NK-92 (cell line): ENCODE data around the gene PLOD3.

Experiments
- DNase-seq: peaks from one replicate; lab custom pipeline; 2025; ENCODE audit not compliant: unreplicated experiment; lab: John Stamatoyannopoulos, UW

Gene PLOD3

GRCh38 chr7:101186194-101186593, 31.2 kb downstream of the PLOD3 start:
- DNase-seq = no peak

GRCh38 chr7:101185258-101185839, 32.0 kb downstream of the PLOD3 start:
- DNase-seq = no peak

- no peak for DNase-seq
Observed at GRCh38 chr7:101180130-101180755, 37.1 kb downstream of the PLOD3 start, which contains the start of gene NAT16. TSS of gene NAT16 (minus strand) at chr7:101180293. CDS start at chr7:101174807, 5,486 bp downstream.

DNA sequence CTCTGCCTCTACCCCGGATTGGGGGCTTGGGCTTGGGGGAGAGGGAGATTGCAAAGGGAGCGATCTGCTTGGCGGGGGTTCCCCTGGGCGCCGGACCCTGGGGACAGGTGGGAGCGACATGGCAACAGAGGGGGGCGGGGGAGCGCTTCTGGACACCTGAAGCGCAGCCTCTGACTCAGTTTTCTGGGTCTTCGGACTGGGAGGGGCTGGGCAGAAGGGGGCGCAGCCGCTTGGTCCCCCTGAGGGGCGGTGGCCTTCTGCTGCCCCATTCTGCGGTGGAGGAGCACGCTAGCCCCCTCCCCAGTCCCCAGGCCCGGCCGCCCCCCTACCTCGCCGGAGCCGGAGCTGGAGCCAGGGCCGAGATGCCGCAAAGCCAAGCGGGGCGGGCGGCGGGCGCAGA, 37.7 kb downstream of the PLOD3 start:
- DNase-seq = no peak

DNA sequence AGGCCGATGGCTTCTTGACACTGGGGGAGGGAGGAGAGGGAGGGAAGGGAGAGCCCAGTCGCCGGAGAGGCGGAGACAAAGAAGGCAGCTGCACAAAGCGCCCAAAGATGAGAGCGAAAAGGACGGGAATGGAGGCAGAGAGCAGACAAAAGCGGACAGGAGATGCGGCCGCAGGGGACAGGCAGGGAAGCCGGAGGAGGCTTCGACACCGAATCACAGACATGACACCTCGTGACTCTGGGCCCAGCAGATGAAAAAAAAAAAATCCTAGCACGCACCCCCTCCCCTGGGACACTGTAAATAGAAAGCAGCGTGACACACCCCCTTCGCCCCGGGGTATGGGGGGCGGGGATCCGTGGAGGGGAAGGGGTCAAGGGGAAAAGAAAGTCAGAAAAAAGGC, 38.3 kb downstream of the PLOD3 start:
- DNase-seq = no peak

- DNase-seq = no peak
Observed at GRCh38 chr7:101177644-101178043, 39.7 kb downstream of the PLOD3 start.

GRCh38 chr7:101175664-101176063, 41.7 kb downstream of the PLOD3 start:
- no peak for DNase-seq

- DNase-seq = no peak
Observed at GRCh38 chr7:101174322-101174854, 43.0 kb downstream of the PLOD3 start.

DNA sequence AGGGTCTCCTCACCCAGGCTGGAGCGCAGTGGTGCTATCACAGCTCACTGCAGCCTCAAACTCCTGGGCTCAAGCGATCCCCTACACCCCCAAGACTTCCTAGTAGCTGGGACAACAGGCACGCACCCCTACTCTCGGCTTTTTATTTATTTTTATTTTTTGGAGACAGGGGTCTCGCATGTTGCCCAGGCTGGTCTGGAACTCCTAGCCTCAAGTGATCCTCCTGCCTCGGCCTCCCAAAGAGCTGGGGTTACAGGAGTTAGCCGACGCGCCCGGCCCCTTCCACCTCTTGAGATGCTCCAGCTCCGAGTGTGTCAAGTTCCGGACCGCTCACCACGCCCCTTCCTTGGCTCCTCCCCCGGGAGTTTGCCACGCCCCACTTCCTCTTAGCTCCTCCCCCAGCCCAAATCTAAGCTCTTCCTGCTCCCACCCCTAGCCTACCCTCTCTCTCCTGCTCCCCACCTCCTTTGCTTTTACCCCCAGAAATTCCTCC, 43.6 kb downstream of the PLOD3 start:
- DNase-seq = no peak

- DNase-seq = no peak
Observed at GRCh38 chr7:101172854-101173751, 44.3 kb downstream of the PLOD3 start.

DNA sequence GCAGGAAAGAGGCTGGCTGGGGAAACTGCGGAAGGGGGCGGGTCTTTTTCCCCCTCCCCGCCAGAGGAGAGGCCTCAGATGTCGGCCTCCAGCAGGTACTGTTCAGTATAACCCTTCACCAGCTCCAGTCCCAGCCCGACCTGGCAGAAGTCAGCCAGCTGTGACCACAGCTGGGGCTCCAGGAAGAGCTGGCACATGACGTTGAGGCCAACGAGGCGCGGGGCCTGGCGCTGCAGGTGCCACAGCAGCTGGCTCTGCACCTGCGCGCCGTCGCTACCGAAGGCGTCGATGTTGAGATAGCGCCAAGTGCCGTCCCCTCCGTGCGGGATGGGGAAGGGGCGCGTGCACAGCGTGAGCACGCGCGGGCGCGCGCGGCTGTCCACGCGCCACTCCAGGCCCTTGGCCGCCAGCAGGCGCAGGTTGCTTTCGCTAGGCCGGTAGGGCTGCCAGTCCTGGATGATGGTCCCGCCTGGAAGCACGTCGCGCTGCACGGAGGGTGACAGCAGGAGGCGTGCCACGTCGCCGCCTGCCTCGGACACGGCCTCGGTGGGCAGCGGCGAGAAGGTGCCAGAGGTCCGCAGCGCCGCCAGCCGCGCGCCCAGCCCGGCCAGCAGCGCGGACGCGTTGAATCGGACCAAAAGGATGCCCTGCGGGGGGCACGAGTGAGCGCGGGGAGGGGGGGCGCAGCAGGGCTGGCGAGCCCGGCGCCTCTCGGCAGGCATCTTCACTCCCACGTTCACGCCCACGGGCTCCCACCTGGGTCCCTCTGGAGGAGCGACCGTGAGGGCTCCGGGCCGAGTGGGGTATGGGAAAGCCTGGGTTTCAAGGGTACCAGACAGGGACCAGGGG, 45.2 kb downstream of the PLOD3 start:
- no peak for DNase-seq

DNA sequence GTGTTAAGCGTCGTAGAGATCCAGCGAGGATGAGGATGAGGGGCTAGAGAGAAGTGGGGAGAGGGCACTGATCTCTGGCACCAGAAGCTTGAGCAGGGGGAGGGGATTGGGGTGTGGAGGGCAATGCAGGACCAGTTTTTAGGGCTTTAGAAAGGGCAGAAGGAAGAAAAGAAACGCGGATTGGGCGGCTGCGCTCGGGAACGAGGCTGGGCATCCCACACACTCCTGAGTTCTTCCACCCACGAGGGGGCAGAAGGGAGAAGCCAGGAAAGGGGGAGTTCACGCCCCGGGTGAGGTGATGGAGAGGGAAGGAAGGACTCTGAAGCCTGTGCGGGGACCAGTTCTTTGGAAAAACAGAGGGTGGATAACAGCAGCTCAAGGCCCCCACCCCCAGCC, 45.9 kb downstream of the PLOD3 start:
- no peak for DNase-seq

DNA sequence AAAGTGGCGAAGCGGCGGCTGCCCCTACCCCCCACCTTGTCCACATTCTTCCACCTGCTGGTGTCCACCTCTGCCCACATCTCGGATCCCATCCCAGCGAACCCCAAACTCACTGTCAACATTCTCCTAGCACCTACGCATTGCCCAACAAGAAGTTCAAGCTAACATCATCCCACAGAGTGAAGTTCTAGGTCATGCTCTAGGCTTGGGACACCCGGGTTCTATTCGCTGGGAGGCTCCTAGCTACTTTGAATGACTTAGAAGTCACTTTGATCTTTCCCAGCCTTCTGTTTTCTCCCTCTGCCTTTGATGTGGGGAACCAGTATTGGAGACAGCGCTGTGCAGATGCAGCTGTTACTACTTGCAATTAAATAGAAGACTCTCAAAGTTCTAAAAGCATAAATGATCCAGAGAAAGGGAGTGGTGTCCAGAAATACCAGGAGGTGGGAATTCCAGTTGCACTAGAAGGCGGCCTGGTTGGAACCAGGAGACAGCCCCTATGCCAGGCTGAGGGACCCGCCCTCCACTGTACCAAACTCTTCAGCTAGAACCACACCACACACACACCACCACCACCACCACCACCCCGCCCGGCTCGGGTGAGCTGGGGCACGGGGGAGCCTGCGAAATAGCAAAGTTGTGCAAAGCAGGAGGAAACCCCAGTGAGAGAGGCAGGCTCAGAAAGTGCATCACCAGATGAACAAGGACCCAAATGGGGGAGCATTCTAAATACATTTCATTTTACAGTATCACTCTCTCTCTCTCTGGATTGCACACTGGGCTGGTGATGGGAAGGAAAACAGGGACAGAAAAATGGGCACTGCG, 46.6 kb downstream of the PLOD3 start:
- no peak for DNase-seq

DNA sequence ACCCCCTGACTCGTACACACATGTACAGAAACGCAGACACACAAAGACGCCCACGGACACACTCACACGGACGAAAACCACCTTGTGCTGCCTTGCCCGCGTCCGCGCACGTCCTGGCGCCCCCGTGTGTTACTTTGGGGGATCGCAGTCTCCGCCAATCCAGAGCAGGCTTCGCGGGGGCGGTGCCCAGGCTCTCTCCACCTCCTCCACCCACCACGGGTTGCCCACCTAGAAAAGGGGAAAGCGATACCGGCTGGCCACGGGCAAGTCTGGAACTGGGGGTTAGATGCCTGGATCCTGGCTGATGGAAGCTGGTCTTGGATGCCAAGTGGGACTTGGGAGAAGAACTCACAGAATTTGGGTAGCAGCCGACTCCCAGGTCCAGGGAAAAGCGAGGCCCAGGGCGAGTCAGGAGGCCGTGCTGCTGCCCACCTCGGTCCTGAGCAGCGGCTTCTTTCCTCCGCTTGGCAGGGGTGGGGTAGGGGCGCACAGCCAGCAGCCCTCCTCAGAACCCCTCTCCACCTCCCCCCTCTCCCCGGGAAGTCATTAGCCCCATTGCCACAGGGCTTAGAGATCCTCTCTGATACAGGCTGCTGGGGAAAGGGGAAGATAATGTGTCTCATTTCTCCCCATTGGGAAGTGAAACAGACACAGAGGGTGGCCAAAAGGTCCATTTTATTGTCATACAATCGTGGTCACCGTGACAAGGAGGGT, 47.4 kb downstream of the PLOD3 start:
- no peak for DNase-seq

- no peak for DNase-seq
Observed at GRCh38 chr7:101169110-101169837, 48.1 kb downstream of the PLOD3 start.

GRCh38 chr7:101168412-101169049, 48.9 kb downstream of the PLOD3 start:
- no peak for DNase-seq

DNA sequence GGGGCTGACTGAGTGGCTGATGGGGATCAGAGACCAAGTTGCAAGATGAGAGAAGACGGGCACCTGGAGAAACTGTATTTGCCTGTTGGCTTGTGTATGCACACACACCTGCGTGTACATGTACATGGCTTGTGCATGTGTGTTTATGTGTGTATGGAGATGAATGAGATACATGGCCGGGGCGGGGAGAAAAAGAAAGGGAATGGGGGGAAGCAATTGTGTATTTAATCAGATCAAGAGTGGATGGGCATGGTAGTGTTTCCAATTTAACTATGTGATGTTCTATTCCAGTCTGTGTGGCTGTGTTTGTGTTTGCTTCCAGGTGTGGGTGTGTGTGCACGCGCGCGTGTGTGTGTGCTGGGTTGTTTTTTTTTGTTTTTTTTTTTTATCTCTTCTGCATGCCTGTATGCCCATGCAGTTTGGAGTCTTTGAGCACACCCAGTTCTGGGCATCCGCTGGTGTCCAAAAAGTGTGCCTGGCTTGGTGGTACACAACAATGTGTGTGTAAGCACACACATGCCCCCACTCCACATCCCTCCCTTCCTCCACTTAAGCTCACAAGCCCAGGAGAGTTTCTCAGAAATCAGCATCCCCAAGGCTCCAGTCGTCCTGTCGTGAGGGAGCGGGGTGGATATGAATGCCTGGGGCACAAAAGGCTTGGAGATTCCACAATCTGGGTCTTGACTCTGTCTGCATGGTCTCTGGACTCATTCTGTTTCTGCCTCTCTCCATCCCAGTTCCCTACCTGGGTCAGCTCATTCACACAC, 49.6 kb downstream of the PLOD3 start:
- no peak for DNase-seq
